C4-2B (cell line): ENCODE results near the gene SLC4A9.

Source experiments
- ZFX ChIP-seq: fragments of 450-650 bp; IDR thresholded peaks from 2 replicates; pipeline ENCODE4 v1.6.1; 2017
- TF ChIP-seq, protein P1 (sequence below): fragments of 450-650 bp; conservative IDR thresholded peaks from 2 replicates; pipeline ENCODE4 v1.5.1; 2017; ENCODE audit warnings: mild to moderate bottlenecking

DNA sequence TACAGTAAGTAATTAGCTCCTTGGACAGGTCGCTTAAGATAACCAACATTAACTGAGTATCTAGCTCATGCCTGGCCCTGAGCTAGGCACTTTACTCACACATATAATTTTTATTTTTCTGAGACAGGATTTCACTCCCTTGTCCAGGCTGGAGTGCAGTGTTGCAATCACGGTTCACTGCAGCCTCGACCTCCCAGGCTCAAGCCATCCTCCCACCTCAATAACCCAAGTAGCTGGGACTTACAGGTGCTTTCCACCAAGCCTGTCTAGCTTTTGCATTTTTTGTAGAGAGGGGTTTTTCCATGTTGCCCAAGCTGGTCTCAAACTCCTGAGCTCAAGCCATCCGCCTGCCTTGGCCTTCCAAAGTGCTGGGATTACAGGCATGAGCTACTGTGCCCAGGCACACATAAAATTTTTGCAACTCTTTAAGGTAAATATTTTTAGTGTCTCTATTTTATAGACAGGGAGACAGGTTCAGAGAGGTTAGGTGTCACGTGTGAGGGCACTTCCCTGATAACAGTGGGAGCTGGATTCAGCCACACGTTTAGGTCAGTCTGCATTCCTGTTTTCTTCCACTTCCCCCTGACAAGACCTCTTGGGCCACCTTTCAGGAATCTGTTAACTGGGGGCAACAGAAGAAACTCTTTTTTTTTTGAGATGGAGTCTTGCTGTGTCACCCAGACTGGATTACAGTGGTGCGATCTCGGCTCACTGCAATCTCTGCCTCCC lies 31.8 kb upstream of the SLC4A9 start:
- TF ChIP-seq, protein P1, sequence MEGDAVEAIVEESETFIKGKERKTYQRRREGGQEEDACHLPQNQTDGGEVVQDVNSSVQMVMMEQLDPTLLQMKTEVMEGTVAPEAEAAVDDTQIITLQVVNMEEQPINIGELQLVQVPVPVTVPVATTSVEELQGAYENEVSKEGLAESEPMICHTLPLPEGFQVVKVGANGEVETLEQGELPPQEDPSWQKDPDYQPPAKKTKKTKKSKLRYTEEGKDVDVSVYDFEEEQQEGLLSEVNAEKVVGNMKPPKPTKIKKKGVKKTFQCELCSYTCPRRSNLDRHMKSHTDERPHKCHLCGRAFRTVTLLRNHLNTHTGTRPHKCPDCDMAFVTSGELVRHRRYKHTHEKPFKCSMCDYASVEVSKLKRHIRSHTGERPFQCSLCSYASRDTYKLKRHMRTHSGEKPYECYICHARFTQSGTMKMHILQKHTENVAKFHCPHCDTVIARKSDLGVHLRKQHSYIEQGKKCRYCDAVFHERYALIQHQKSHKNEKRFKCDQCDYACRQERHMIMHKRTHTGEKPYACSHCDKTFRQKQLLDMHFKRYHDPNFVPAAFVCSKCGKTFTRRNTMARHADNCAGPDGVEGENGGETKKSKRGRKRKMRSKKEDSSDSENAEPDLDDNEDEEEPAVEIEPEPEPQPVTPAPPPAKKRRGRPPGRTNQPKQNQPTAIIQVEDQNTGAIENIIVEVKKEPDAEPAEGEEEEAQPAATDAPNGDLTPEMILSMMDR, result no peak
- TF ChIP-seq ZFX, result no peak
